Raji (cell line): Measurements from ENCODE around the gene CENPK.

ENCODE experiments used
- POLR2A ChIP-seq: IDR thresholded peaks from 2 replicates; pipeline ENCODE4 v1.6.1; 2011; ENCODE audit warnings: low read depth, low read length, control low read depth; ENCODE audit not compliant: insufficient read depth

The CENPK gene

DNA sequence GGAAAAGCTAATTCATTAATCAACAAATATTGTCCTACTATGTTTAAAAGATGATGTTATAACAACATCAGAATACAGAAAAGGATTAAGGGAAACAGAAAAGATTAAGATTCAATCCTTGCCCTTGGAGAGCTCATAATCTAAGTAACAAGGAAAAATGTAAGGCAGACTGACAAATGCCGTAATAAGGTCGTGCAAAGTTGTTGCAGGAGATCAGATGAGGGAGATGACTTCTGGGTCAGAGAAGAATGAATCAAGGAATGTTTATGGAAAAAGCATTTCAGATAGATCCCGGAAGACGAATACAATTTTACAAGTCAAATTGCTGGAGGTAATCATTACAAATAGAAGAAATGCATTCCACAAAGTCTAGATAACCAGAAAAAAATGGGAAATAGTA is 87.6 kb downstream of the CENPK start:
- TF ChIP-seq POLR2A: no peak

DNA sequence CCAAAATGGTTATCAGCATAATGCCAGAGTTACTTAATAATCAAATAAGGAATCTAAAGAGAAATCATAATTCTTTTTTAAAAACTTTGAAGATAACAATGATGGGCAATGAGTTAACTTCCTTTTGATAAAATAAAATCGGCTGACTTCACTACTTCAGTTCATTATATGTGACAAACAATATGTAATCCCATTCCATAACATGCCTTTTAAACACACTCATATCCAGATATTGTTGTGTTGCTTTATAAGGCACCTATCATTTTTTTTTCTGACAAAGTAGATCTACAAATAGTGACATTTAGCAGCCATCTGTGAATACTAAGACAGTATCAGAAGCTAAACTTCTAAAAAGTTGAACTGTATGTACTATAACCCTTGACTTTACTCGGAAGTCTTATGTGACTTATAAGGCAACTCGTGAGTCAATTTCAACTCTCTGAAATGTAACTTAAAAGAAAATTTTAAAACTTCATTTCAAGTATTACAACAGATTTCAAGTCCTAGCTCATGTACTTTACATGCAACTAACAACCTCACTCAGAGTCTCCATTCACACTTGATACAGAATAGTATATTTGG is 88.7 kb downstream of the CENPK start:
- no peak for TF ChIP-seq POLR2A

- no peak for TF ChIP-seq POLR2A
Measured at GRCh38 chr5:65468633-65469032, 94.3 kb downstream of the CENPK start.
